ENCODE results near the gene EPB41L4A.

DNA sequence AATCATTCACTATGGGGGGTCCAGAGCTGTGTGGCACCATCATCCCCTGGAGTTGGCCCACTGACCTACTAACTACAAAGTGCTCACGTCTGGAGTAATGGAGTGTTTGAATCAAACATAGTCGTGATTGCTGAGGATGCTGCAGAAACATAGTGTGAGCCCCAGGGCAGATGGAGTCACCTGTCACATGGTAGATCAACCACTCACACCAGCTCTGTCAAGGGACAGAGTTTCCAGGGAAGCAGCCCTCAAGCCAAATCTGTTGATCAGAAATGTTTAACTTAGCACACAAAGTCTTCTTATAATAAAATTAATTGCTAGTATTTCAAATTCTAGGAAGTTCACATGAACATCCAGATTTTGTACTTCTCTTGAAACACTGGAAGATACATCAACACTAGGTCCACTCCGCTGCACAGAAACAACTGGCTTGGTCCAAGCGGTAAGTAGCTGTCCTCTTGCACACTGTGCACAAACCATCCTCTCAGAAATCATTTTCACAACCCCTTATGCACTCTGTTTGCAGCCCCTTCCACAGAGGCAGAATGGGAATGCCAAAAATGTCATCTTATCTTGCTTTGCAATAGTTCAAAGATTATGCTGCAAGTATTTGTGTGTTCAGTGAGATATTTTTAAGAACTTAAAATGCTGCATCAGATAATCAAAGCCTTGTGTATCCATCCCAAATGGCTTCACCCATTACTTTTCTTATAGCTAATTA is 191.0 kb downstream of the EPB41L4A start:
- TF ChIP-seq, protein P1, sequence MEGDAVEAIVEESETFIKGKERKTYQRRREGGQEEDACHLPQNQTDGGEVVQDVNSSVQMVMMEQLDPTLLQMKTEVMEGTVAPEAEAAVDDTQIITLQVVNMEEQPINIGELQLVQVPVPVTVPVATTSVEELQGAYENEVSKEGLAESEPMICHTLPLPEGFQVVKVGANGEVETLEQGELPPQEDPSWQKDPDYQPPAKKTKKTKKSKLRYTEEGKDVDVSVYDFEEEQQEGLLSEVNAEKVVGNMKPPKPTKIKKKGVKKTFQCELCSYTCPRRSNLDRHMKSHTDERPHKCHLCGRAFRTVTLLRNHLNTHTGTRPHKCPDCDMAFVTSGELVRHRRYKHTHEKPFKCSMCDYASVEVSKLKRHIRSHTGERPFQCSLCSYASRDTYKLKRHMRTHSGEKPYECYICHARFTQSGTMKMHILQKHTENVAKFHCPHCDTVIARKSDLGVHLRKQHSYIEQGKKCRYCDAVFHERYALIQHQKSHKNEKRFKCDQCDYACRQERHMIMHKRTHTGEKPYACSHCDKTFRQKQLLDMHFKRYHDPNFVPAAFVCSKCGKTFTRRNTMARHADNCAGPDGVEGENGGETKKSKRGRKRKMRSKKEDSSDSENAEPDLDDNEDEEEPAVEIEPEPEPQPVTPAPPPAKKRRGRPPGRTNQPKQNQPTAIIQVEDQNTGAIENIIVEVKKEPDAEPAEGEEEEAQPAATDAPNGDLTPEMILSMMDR (conservative IDR thresholded peaks at IDR 0.05) = no peak
- TF ChIP-seq ZFX (IDR thresholded peaks at IDR 0.05) = no peak

All from C4-2B (cell line).